Mesenchymal stem cell (in vitro differentiated cells and primary cell): Measurements from ENCODE around the gene FRMD4B.

ENCODE experiments used
- DNase-seq: peaks from one replicate; pipeline ENCODE4 v3.0.0-alpha.2; 2013
- H2AFZ ChIP-seq: one replicate; pipeline ENCODE4 v1.6.1; 2013; ENCODE audit warnings: low read depth, mild to moderate bottlenecking, control low read depth, inconsistent platforms, low read length, moderate library complexity
- H2AK5ac ChIP-seq: 2 replicates; pipeline ENCODE4 v1.6.1; 2013; ENCODE audit warnings: low read length, moderate library complexity, mild to moderate bottlenecking, inconsistent platforms; ENCODE audit not compliant: severe bottlenecking
- H2BK120ac ChIP-seq: one replicate; pipeline ENCODE4 v1.6.1; 2013; ENCODE audit warnings: low read depth, mild to moderate bottlenecking, inconsistent platforms, low read length, moderate library complexity
- H2BK12ac ChIP-seq, 2 experiments: one replicate each; pipeline ENCODE4 v1.6.1; 2013; ENCODE audit warnings: inconsistent platforms in 2 of 2, low read length in 2 of 2, mild to moderate bottlenecking in 2 of 2, moderate library complexity in 2 of 2, control low read depth in 1 of 2
- H2BK15ac ChIP-seq: one replicate; pipeline ENCODE4 v1.6.1; 2013; ENCODE audit warnings: mild to moderate bottlenecking, low read depth, inconsistent platforms; ENCODE audit not compliant: poor library complexity, severe bottlenecking
- H2BK5ac ChIP-seq: 2 replicates; pipeline ENCODE4 v1.6.1; 2013; ENCODE audit warnings: low read depth, mild to moderate bottlenecking, low read length, control low read depth, inconsistent platforms; ENCODE audit not compliant: poor library complexity, severe bottlenecking
- H3K14ac ChIP-seq, 2 experiments: one replicate each; pipeline ENCODE4 v1.6.1; 2013; ENCODE audit warnings: inconsistent platforms in 2 of 2, low read length in 2 of 2, control low read depth in 1 of 2, mild to moderate bottlenecking in 1 of 2, moderate library complexity in 1 of 2
- H3K18ac ChIP-seq, 2 experiments: one replicate each; pipeline ENCODE4 v1.6.1; 2013; ENCODE audit warnings: inconsistent platforms in 2 of 2, low read length in 2 of 2, control low read depth in 1 of 2, low read depth in 1 of 2, mild to moderate bottlenecking in 1 of 2
- H3K23ac ChIP-seq, 2 experiments: one replicate each; pipeline ENCODE4 v1.6.1; 2013; ENCODE audit warnings: inconsistent platforms in 2 of 2, low read length in 2 of 2, mild to moderate bottlenecking in 2 of 2, moderate library complexity in 2 of 2, control low read depth in 1 of 2
- H3K27ac ChIP-seq: 2 replicates; pipeline ENCODE4 v1.5.1; 2013; ENCODE audit warnings: mild to moderate bottlenecking, moderate library complexity, low read length, control low read depth, inconsistent platforms; ENCODE audit not compliant: poor library complexity, severe bottlenecking
- H3K27me3 ChIP-seq, 2 experiments: 2 replicates each; pipeline versions ENCODE4 v1.6.1 to v1.7.0; 2013; ENCODE audit warnings: low read length in 2 of 2, mild to moderate bottlenecking in 2 of 2, moderate library complexity in 2 of 2, control low read depth in 1 of 2, inconsistent platforms in 1 of 2; ENCODE audit not compliant: control insufficient read depth in 1 of 2, insufficient read depth in 1 of 2
- H3K36me3 ChIP-seq, 2 experiments: 2 replicates each; pipeline versions ENCODE4 v1.6.1 to v1.7.0; 2013; ENCODE audit warnings: low read length in 2 of 2, control low read depth in 1 of 2, inconsistent platforms in 1 of 2, low read depth in 1 of 2, mild to moderate bottlenecking in 1 of 2; ENCODE audit not compliant: insufficient read depth in 2 of 2, control insufficient read depth in 1 of 2
- H3K4ac ChIP-seq, 2 experiments: one replicate each; pipeline ENCODE4 v1.6.1; 2013; ENCODE audit warnings: inconsistent platforms in 2 of 2, low read length in 2 of 2, mild to moderate bottlenecking in 2 of 2, moderate library complexity in 2 of 2, control low read depth in 1 of 2, low read depth in 1 of 2
- H3K4me1 ChIP-seq: 2 replicates; pipeline ENCODE4 v1.6.1; 2013; ENCODE audit warnings: low read depth, low read length, control low read depth; ENCODE audit not compliant: control insufficient read depth, insufficient read depth
- H3K4me2 ChIP-seq: 2 replicates; pipeline ENCODE4 v1.6.1; 2013; ENCODE audit warnings: low read length, mild to moderate bottlenecking, inconsistent platforms; ENCODE audit not compliant: poor library complexity, severe bottlenecking
- H3K4me3 ChIP-seq, 2 experiments: 2 replicates each; pipeline versions ENCODE4 v1.5.1 to v1.7.0; 2013; ENCODE audit warnings: low read length in 2 of 2, mild to moderate bottlenecking in 2 of 2, control low read depth in 1 of 2, low read depth in 1 of 2; ENCODE audit not compliant: insufficient read depth in 1 of 2
- H3K79me1 ChIP-seq: replicated peaks from 2 replicates; pipeline ENCODE4 v1.6.1; 2013; ENCODE audit warnings: mild to moderate bottlenecking, control low read depth, low read length, inconsistent platforms; ENCODE audit not compliant: poor library complexity, severe bottlenecking
- H3K9ac ChIP-seq: 2 replicates; pipeline ENCODE4 v1.7.0; 2013; ENCODE audit warnings: mild to moderate bottlenecking, low read length, moderate library complexity
- H3K9me3 ChIP-seq: 2 replicates; pipeline ENCODE4 v1.7.0; 2013; ENCODE audit warnings: mild to moderate bottlenecking, low read length; ENCODE audit not compliant: control insufficient read depth
- H4K8ac ChIP-seq: one replicate; pipeline ENCODE4 v1.6.1; 2013; ENCODE audit warnings: inconsistent platforms, mild to moderate bottlenecking, low read length, moderate library complexity
- H4K91ac ChIP-seq: one replicate; pipeline ENCODE4 v1.6.1; 2013; ENCODE audit warnings: mild to moderate bottlenecking, low read length, inconsistent platforms
- WGBS: methylation state at CpG from one replicate; pipeline ENCODE4 v1.1.7; 2013; ENCODE audit warnings: mixed read lengths; 5-methylcytosine and 5-hydroxymethylcytosine counted together

The FRMD4B gene

GRCh38 chr3:69353088-69353478 is 32.8 kb downstream of the FRMD4B start:
- Histone ChIP-seq H3K9ac (no peak overlapping the region), H3K27me3 (peaks cover 0 to 5% of the 10 kb centered on the region in 2 experiments), H4K91ac (no peak overlapping the region), H3K79me1 (no peaks in the 10 kb centered on the region), H2AFZ (no peak overlapping the region), H2BK12ac (no peak overlapping the region), H3K27ac (no peak overlapping the region), H2BK120ac (no peak overlapping the region), H3K4me3 (no peak overlapping the region), H3K14ac (no peak overlapping the region), H2AK5ac (no peak overlapping the region), H3K4me2 (no peak overlapping the region), H3K18ac (no peak overlapping the region), H3K4ac (no peak overlapping the region), H3K9me3 (no peaks in the 10 kb centered on the region), H3K4me1 (no peaks in the 10 kb centered on the region), H3K36me3 (no peaks in the 10 kb centered on the region), H2BK5ac (no peak overlapping the region), H2BK15ac (no peak overlapping the region), H3K23ac (no peak overlapping the region), H4K8ac (no peak overlapping the region)
- WGBS = 80% methylated on average over 4 of the region's 4 CpGs
- no peak for DNase-seq

- no peaks in the 10 kb centered on the region for H3K4me1 ChIP-seq
- H4K91ac ChIP-seq = no peak overlapping the region
- H3K14ac ChIP-seq = no peak overlapping the region
- no peak overlapping the region for H2AFZ ChIP-seq
- H3K9ac ChIP-seq = no peak overlapping the region
- no peaks in the 10 kb centered on the region for H3K9me3 ChIP-seq
- no peak overlapping the region for H3K4me3 ChIP-seq
- no peak overlapping the region for H3K23ac ChIP-seq
- no peak for DNase-seq
- no peak overlapping the region for H2BK5ac ChIP-seq
- WGBS = 91% methylated on average over 3 of the region's 6 CpGs
- H2BK15ac ChIP-seq = no peak overlapping the region
- H3K18ac ChIP-seq = no peak overlapping the region
- H2BK120ac ChIP-seq = no peak overlapping the region
- H4K8ac ChIP-seq = no peak overlapping the region
- H2AK5ac ChIP-seq = no peak overlapping the region
- H3K27ac ChIP-seq = no peak overlapping the region
- H3K4ac ChIP-seq = no peak overlapping the region
- H3K4me2 ChIP-seq = no peak overlapping the region
- H2BK12ac ChIP-seq = no peak overlapping the region
- H3K27me3 ChIP-seq = peaks cover 0 to 5% of the 10 kb centered on the region in 2 experiments
- H3K79me1 ChIP-seq = no peaks in the 10 kb centered on the region
- no peaks in the 10 kb centered on the region for H3K36me3 ChIP-seq
These were observed 33.4 kb downstream of the FRMD4B start for GRCh38 chr3:69352305-69353087.

DNA sequence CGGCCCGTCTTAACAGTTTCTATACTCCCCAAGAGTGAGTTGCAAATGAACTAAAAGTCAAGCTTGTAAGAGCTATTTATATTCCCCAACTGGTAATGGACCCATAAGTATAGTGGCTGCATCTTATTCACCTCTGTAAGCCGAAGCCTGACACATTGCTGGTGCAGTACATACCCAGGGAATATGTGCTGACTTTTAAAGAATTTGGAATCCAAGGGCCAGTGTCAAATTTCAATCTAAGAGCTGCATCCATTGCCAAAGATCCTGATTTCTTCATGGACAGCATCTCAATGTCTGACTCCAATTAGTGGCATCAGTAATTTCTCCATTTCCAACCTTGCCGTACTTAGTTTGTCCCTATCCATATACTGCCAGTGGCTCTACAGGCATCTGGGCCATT is 42.0 kb downstream of the FRMD4B start:
- Histone ChIP-seq H3K4me1 (peaks cover 2% of the 10 kb centered on the region), H2AFZ (no peak overlapping the region), H3K4me2 (no peak overlapping the region), H3K18ac (no peak overlapping the region), H3K27ac (no peak overlapping the region), H3K9me3 (no peaks in the 10 kb centered on the region), H3K79me1 (no peaks in the 10 kb centered on the region), H3K14ac (no peak overlapping the region), H2BK120ac (no peak overlapping the region), H2BK5ac (no peak overlapping the region), H3K4ac (no peak overlapping the region), H3K23ac (no peak overlapping the region), H2BK12ac (no peak overlapping the region), H4K8ac (no peak overlapping the region), H3K27me3 (no peaks in the 10 kb centered on the region), H3K36me3 (no peaks in the 10 kb centered on the region), H2BK15ac (no peak overlapping the region), H2AK5ac (no peak overlapping the region), H3K4me3 (no peak overlapping the region), H4K91ac (no peak overlapping the region), H3K9ac (no peak overlapping the region)
- 87% methylated on average over 3 of the region's 4 CpGs for WGBS
- DNase-seq = no peak

DNA sequence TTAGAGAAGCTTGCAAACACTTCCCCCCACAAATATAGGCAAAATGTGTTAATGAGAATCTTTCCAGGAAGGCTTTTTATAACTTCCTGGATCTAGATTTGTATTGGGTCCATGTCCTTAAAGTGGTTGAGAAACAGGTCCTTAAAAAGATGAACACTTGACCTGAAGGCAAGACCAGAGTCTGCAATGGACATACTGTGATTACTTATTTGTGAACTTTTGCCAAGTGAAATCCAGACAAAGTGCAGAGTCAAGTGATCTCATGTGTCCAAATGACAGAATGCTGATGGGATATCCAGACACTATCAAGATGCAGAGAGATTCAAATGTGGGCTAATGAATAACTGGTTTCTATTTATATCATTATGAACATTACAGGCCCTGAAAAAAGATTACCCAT is 43.8 kb downstream of the FRMD4B start:
- Histone ChIP-seq H3K9ac (no peak overlapping the region), H2AK5ac (no peak overlapping the region), H3K27me3 (no peaks in the 10 kb centered on the region), H3K79me1 (no peaks in the 10 kb centered on the region), H2BK120ac (no peak overlapping the region), H3K4me3 (no peak overlapping the region), H4K8ac (no peak overlapping the region), H3K23ac (no peak overlapping the region), H2BK5ac (no peak overlapping the region), H3K36me3 (no peaks in the 10 kb centered on the region), H2BK12ac (no peak overlapping the region), H3K18ac (no peak overlapping the region), H4K91ac (no peak overlapping the region), H3K14ac (no peak overlapping the region), H2BK15ac (no peak overlapping the region), H3K4me2 (no peak overlapping the region), H3K27ac (no peak overlapping the region), H2AFZ (no peak overlapping the region), H3K4me1 (peaks cover 2% of the 10 kb centered on the region), H3K9me3 (no peaks in the 10 kb centered on the region), H3K4ac (no peak overlapping the region)
- DNase-seq = peak; percentile 25
